ENCODE measurements around the gene PHF20. TPM values are rescaled to one million over a fixed set of nuclear protein-coding genes. Genes with fewer than 3 reads are reported as not detected.
A peak's percentile ranks its signal among the peaks of the same experiment; 100 is the strongest.
"Not testable (repeated sequence)": the region's sequence is repeated elsewhere in the genome, so short reads cannot be mapped to it uniquely, and the experiment has no call there.

PHF20 gene
- total RNA-seq, 1 experiment from 2014 or later, result 24.1 TPM

DNA sequence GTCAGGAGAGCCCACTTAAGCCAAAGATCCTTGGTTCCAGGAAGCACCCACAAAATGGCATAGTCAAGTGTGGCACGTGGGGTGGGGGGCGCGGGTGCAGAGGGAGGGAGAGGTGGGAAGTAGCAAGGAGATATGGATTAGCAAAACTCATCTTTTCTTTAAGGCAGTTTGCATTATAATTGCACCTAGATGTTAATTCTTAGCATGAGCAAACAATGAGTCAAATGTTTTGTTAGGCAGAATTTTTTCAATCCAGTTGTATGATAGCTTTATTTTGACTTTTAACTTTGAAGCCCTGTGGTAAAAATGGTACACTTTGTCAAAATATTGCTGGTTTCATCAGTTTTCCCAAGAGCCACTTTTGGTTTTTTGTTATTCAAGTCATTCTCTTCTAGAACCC is 167.4 kb downstream of the PHF20 start:
- no peaks in the 10 kb centered on the region for H3K27me3 ChIP-seq (replicated peaks)
- no peaks in the 10 kb centered on the region for H3K4me1 ChIP-seq (replicated peaks)
- H3K9me3 ChIP-seq (replicated peaks), result no peaks in the 10 kb centered on the region
- no peak for DNase-seq (ENCODE audit: low read depth in 1 of 2, low spot score in 2 of 2)
- H3K36me3 ChIP-seq, result peaks cover 32% of the 10 kb centered on the region
- no peak overlapping the region for H3K4me3 ChIP-seq
- no peak overlapping the region for H3K27ac ChIP-seq

DNA sequence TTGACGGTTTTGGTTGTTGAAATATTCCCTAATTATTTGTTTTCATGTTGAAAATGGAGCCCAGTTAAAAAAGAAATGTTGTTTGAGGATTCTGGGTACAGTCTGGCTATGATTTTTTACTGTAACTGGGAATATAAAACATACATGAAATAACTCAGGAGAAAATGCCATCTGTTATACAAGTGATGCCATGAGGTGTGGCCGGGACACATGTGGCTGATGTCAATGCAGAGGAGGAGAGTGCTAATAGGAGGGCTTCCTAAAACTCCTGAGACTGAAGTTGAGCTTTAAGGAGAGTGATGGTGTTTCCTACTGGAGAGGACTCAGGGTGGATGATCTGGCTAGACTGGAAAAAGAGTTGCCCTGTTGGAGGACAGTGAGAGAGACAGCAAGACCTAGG is 169.8 kb downstream of the PHF20 start:
- peaks cover 41% of the 10 kb centered on the region for H3K36me3 ChIP-seq
- no peak for DNase-seq (ENCODE audit: low read depth in 1 of 2, low spot score in 2 of 2)
- no peaks in the 10 kb centered on the region for H3K9me3 ChIP-seq (replicated peaks)
- H3K4me1 ChIP-seq (replicated peaks), result no peaks in the 10 kb centered on the region
- H3K27ac ChIP-seq, result no peak overlapping the region
- H3K4me3 ChIP-seq, result no peak overlapping the region
- H3K27me3 ChIP-seq (replicated peaks), result no peaks in the 10 kb centered on the region

DNA sequence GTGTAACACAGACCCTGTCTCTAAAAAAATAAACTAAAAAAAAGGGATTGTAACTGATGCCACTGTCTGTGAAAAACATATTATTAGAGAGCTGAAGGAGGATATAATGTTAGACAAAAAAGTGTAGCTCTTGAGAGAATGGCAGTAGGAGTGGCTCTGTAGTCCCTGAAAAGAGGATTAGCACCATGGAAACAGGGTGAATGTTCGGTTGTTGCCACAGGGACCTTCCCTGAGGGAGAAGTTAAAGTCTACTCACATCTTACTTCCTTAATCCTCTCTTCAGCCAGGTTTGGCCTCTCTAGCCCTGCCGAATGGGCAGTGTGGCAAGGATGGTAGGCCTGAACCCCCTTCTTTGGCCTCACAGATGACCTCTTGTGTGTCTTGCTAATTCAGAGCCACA is 170.4 kb downstream of the PHF20 start:
- no peaks in the 10 kb centered on the region for H3K27me3 ChIP-seq (replicated peaks)
- H3K9me3 ChIP-seq (replicated peaks), result no peaks in the 10 kb centered on the region
- DNase-seq (ENCODE audit: low read depth in 1 of 2, low spot score in 2 of 2), result no peak
- no peaks in the 10 kb centered on the region for H3K4me1 ChIP-seq (replicated peaks)
- no peak overlapping the region for H3K4me3 ChIP-seq
- H3K27ac ChIP-seq, result no peak overlapping the region
- H3K36me3 ChIP-seq, result peaks cover 41% of the 10 kb centered on the region

DNA sequence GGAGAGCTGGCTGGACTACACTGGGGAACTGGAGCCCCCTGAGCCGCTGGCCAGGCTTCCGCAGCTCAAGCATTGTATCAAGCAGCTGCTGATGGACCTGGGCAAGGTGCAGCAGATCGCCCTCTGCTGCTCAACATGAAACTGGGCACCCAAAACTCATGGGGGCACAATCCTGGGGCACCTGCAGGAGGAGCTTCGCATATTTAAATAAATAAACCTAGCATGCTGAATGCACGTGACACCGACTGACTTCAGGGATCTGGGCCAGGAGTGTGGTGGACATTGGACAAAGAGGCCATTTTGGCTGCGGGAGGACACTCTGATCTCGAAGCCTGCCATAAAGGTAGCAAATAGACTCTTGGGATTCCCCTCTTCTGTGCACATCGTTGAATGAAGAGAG is 175.7 kb downstream of the PHF20 start:
- Histone ChIP-seq H3K27ac (no peak overlapping the region), H3K4me1 (replicated peaks) (peaks cover 3% of the 10 kb centered on the region), H3K4me3 (no peak overlapping the region), H3K9me3 (replicated peaks) (no peaks in the 10 kb centered on the region), H3K27me3 (replicated peaks) (no peaks in the 10 kb centered on the region), H3K36me3 (peaks cover 35% of the 10 kb centered on the region)
- peak in 1 of 2 experiments; percentile 8 for DNase-seq (ENCODE audit: low read depth in 1 of 2, low spot score in 2 of 2)

DNA sequence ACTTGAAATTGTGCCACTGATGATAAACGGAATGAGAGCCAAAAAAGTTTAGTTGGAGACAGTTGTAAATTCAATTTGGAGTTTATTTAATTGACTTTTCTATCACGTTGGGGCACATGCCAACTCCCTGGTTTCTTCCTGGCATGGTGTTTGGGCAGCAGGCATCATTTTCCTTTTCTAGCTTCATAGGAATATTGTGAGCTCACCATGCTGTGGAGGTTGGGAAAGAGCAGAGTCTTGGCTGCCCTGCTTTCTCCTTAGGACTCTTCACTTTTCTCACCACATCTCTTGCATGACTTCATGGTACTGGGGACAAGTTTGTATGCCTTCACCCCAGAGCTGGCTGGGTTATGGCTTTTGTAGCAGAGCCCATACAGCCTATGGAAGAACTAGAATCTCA is 176.1 kb downstream of the PHF20 start:
- H3K36me3 ChIP-seq, result peaks cover 39% of the 10 kb centered on the region
- DNase-seq (ENCODE audit: low read depth in 1 of 2, low spot score in 2 of 2), result no peak

DNA sequence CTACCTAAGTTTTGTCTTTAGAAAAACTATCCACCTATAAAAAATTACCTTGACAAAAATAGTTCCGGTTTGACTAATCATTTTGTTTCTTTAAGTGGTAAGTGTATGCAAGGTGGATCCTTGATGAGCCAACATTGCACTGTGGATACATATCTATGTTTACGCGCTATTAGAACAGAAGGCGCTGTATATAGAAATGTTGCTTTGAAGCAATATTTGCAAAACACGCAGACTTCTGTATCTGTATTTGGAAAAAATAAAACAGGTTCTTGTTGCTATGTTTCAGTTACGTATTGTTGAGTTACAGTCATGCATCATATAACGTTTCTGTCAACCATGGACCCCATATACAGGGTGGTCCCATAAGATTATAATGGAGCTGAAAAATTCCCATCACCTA is 178.3 kb downstream of the PHF20 start:
- no peak overlapping the region for H3K27ac ChIP-seq
- no peaks in the 10 kb centered on the region for H3K9me3 ChIP-seq (replicated peaks)
- no peaks in the 10 kb centered on the region for H3K27me3 ChIP-seq (replicated peaks)
- peaks cover 45% of the 10 kb centered on the region for H3K36me3 ChIP-seq
- H3K4me3 ChIP-seq, result no peak overlapping the region
- peaks cover 13% of the 10 kb centered on the region for H3K4me1 ChIP-seq (replicated peaks)
- no peak for DNase-seq (ENCODE audit: low read depth in 1 of 2, low spot score in 2 of 2)

More for the DNA sequence above, 176.1 kb downstream of the PHF20 start:
- H3K4me1 ChIP-seq (replicated peaks), result peaks cover 7% of the 10 kb centered on the region
- no peaks in the 10 kb centered on the region for H3K27me3 ChIP-seq (replicated peaks)
- no peak overlapping the region for H3K4me3 ChIP-seq
- no peaks in the 10 kb centered on the region for H3K9me3 ChIP-seq (replicated peaks)
- H3K27ac ChIP-seq, result no peak overlapping the region

DNA sequence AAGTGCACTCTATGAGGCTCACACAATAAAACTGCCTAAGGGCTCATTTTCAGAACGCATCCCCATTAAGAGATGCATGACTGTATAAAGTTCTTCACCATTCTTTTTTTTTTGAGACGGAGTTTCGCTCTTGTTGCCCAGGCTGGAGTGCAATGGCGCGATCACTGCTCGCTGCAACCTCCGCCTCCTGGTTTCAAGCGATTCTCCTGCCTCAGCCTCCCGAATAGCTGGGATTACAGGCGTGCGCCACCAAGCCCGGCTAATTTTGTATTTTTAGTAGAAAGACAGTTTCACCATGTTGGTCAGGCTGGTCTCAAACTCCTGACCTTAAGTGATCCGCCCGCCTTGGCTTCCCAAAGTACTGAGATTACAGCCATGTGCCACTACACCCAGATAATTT is 180.3 kb downstream of the PHF20 start:
- H3K27me3 ChIP-seq (replicated peaks); H3K4me3 ChIP-seq; H3K27ac ChIP-seq; H3K9me3 ChIP-seq (replicated peaks); DNase-seq (ENCODE audit: low read depth in 1 of 2, low spot score in 2 of 2): not testable (repeated sequence)
- peaks cover 41% of the 10 kb centered on the region for H3K36me3 ChIP-seq
- peaks cover 17% of the 10 kb centered on the region for H3K4me1 ChIP-seq (replicated peaks)

DNA sequence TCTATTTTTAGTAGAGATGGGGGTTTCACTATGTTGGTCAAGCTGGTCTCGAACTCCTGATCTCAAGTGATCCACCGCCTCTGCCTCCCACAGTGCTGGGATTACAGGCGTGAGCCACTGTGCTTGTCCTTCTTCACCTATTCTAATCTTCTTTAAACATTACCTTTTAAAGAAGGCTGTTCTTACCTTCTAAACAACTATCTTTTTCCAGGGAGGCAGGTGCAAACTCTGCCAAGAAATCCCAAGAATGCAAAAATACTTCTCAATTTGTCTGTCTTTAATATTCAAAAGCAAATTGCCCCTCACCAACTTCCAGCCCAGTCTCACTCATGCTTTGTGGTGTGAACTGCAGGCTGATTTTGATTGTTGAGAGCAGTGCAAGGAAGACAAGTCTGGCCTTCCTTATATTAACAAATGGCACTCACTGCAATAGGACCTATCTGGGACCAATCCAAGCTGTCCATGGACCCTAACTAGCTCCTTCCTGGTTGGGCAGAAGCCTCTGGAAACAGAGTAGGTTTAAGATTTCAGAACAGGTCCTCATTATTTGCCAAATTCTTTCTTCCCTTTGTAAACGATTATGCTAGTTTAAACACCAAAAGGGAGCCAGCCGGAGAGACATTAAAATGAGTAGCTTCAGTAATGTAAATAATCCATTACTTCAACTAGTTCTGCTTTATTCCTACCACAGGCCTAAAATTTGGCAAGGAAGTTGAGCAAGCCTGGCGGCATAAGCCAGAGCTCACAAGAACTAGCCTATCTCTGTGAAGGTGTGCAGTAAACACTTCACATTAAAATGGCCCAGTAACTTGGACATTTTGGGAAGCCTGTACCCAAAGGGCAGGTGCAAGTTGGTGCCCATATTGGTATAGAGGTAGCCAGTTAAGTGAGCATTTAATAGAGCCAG is 180.9 kb downstream of the PHF20 start:
- DNase-seq (ENCODE audit: low read depth in 1 of 2, low spot score in 2 of 2), result peak in 1 of 2 experiments; percentile 12
- H3K27me3 ChIP-seq (replicated peaks), result no peaks in the 10 kb centered on the region
- peaks cover 17% of the 10 kb centered on the region for H3K4me1 ChIP-seq (replicated peaks)
- H3K27ac ChIP-seq, result no peak overlapping the region
- H3K9me3 ChIP-seq (replicated peaks), result no peaks in the 10 kb centered on the region
- H3K4me3 ChIP-seq, result peak overlapping the region; percentile 88
- H3K36me3 ChIP-seq, result peaks cover 37% of the 10 kb centered on the region

DNA sequence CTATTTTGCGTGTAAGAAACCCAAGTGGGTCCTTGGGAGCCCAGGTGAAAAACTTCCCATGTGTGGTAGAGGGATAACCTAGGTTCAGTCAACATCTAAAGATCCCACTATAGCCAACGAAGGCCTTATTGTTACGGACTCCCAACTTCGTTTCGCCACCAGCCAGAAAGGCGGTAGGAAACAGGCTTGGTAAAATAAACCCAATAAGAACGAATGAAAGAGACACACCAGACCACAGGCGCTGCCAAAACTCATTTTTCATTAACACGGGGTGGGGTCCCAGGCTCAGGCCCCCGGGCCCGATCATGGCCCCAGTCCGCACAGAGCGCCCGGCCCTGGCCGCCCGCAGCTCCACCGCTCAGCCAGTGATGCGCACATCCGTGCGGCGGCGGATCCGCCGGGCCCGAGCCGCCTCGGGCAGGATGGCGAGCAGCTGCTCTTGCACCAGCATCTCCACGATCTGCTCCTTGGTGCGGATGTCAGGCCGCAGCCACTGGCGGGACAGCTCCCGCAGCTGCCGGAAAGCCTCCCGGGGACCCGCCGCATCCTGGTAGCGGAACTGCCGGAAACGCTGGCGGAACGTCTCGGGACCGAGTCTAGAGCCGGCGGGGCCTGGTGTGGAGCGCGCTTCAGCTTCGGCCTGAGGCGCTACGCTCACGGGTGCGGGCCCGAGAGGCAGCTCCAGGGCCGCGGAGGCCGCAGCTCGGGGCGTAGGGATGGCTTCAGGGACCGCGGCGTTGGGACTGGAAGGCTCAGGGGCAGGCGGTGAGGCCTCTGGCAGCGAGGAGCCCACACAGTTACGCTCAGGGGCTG is 181.8 kb downstream of the PHF20 start:
- H3K27me3 ChIP-seq (replicated peaks), result no peaks in the 10 kb centered on the region
- H3K9me3 ChIP-seq (replicated peaks), result no peaks in the 10 kb centered on the region
- H3K4me1 ChIP-seq (replicated peaks), result peaks cover 17% of the 10 kb centered on the region
- peak overlapping the region; percentile 88 for H3K4me3 ChIP-seq
- peaks cover 34% of the 10 kb centered on the region for H3K36me3 ChIP-seq
- peak in 1 of 2 experiments; percentile 51 for DNase-seq (ENCODE audit: low read depth in 1 of 2, low spot score in 2 of 2)
- H3K27ac ChIP-seq, result peak overlapping the region; percentile 87

DNA sequence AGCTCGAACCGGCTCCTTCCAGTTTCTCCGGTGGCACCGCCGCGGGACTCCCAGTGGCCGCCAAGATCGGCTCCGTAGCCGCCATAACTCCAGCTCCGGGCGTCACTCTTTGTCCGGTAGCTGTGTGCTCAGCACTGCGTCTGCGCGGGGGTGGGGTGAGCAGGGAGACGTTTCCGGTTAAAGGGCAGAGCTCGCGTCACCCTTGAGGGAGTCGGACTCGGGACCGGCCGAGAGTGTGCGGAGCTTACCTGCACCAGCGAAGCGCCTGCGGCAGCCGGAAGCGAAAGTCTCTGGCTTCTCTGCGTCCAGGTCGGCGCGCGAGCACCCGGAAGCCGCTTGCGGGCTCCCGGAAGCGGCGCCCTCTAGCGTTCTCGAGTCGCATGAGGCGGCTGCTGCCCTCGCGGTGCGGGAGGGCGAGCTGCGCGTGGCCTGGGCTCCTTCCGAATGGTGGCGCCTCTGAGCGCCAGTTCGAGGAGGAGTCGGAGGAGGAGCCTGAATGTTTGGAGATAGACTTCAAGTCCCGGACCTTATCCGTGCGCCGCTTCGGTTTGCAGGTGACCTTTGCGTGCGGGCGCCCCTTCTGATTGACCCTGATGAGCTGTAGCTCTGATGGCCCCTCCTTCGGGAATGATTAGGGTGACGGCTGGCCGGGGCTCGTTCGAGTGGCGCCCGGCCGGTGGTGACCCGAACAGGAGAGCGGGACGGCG is 182.5 kb downstream of the PHF20 start, which contains the start of gene SCAND1:
TSS of gene SCAND1 (minus strand) at position 303 of the 707 bp plus-strand sequence. CDS start at position 85, 218 bp downstream.
- DNase-seq (ENCODE audit: low read depth in 1 of 2, low spot score in 2 of 2), result peak; percentile 98
- Histone ChIP-seq H3K27ac (peak within 1 kb of the TSS; percentile 87), H3K36me3 (peaks cover 31% of the 10 kb centered on the region), H3K4me3 (peak within 1 kb of the TSS; percentile 88), H3K4me1 (replicated peaks) (peaks cover 17% of the 10 kb centered on the region), H3K9me3 (replicated peaks) (no peaks in the 10 kb centered on the region), H3K27me3 (replicated peaks) (no peaks in the 10 kb centered on the region)

DNA sequence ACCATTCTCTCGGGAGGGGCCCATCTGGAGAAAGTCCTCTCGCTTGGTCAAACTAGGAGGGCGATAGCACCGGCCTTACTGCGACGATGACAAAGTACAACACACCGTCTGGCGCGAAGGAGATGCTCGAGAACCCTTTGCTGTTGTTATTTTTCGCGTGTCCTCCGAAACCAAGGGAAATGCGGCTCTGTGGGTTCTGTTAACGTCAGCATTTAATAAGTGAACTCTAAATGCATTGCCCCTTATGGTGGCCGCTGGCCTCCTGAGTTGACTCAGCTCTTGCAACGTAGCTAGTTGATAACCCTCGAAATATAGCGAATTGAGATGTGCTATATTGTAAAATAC is 183.1 kb downstream of the PHF20 start:
- H3K9me3 ChIP-seq (replicated peaks), result no peaks in the 10 kb centered on the region
- H3K27me3 ChIP-seq (replicated peaks), result no peaks in the 10 kb centered on the region
- peaks cover 17% of the 10 kb centered on the region for H3K4me1 ChIP-seq (replicated peaks)
- peak overlapping the region; percentile 26 for H3K27ac ChIP-seq
- DNase-seq (ENCODE audit: low read depth in 1 of 2, low spot score in 2 of 2), result no peak
- H3K4me3 ChIP-seq, result peak overlapping the region; percentile 88
- H3K36me3 ChIP-seq, result peaks cover 28% of the 10 kb centered on the region

DNA sequence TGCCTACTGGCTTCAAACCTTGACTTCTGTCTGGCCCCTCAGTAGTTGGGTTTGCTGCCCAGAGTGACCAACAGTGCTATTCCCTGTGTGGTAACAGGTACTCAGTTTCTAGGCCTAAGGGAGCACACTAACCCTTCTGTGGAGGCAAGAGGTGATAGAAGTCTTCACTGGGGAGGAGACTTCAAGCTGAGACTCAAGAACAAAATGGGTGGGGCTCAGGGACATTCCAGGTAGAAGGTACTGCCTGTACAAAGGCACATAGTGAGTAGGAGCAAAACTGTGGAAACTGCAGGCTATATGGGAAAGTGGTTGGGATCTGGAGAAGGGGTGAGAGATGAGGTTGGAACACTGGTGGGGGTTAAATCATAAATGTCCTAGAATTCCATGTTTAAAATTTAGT is 184.8 kb downstream of the PHF20 start:
- Histone ChIP-seq H3K4me3 (no peak overlapping the region), H3K9me3 (replicated peaks) (no peaks in the 10 kb centered on the region), H3K4me1 (replicated peaks) (peaks cover 17% of the 10 kb centered on the region), H3K27me3 (replicated peaks) (no peaks in the 10 kb centered on the region), H3K27ac (no peak overlapping the region), H3K36me3 (peaks cover 24% of the 10 kb centered on the region)
- DNase-seq (ENCODE audit: low read depth in 1 of 2, low spot score in 2 of 2), result no peak

DNA sequence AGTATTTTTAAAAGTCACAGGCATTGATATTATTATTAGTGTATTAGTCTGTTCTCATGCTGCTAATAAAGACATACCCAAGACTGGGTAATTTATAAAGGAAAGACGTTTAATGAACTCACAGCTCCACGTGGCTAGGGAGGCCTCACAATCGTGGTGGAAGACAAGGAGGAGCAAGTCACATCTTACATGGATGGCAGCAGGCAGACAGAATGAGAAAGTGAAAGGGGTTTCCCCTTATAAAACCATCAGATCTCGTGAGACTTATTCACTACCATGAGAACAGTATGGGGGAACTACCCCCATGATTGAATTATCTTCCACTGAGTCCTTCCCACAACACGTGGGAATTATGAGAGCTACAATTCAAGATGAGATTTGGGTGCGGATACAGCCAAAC is 187.5 kb downstream of the PHF20 start:
- not testable (repeated sequence) for H3K27me3 ChIP-seq (replicated peaks); H3K9me3 ChIP-seq (replicated peaks); H3K4me3 ChIP-seq; H3K4me1 ChIP-seq (replicated peaks); H3K36me3 ChIP-seq; DNase-seq (ENCODE audit: low read depth in 1 of 2, low spot score in 2 of 2); H3K27ac ChIP-seq

Data from SJSA1 (cell line).